CD4-positive, alpha-beta T cell treated with Interleukin-10 for 1 hour (primary cell): ENCODE data around the gene ARL5B.

Source experiments
- DNase-seq: peaks from one replicate; pipeline ENCODE4 v3.0.0-alpha.2; 2020

Gene ARL5B

DNA sequence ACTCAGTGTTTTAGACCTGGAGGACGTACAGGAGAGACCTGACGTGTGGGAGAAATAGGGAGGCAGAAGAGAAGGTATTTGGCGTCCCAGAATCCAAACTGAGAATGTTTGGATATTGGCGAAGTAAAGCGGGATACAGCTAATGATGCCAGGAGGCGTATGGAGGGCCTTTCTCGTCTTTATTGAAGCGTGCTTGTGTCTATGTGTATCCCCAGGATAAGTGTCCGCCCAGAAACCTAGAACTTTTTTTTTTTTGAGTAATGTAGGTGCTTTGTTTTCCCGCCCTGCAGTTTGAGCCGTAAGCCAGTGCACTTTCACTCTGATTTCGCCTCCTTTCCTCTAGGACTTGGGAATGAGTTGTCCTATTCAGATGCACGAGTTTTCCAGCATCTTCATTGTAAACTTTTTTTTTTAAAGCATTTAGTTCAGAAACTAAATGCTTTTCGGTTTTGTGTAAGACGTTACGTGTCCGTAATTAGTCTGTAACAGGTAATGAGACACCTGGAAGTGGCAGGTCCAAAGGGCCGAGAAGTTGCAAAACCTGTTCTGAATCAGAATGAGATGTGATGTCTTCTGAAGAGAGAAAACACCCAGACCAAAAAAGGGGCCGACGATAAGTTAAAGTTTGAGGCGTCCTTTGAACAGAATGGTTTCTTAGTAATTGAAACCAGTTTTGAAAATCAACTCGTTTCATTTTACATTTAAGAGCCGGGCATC lies 746 bp downstream of the ARL5B start:
- DNase-seq = peak; percentile 23

DNA sequence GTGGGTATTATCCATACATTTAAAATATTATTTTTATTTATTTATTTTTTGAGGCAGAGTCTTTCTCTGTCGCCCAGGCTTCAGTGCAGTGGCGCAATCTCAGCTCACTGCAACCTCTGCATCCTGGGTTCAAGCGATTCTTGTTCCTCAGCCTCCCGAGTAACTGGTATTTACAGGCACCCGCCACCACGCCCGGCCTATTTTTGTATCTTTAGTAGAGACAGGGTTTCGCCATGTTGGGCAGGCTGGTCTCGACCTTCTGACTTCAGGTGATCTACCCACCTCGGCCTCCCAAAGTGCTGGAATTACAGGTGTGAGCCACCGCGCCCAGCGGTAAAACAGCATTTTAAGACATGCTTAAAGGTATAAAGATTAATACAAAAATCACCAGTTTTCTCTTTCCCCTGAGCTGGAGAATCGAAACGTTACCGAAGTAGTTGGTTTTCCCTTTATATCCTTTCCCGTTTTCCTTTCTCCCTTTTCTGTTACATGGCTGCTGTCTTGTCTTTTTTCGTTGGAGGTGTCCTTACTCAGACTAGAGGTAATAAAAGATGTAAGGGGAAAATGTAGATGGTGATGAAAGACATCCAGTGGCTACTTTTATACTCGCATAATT lies 1.7 kb downstream of the ARL5B start:
- no peak for DNase-seq

DNA sequence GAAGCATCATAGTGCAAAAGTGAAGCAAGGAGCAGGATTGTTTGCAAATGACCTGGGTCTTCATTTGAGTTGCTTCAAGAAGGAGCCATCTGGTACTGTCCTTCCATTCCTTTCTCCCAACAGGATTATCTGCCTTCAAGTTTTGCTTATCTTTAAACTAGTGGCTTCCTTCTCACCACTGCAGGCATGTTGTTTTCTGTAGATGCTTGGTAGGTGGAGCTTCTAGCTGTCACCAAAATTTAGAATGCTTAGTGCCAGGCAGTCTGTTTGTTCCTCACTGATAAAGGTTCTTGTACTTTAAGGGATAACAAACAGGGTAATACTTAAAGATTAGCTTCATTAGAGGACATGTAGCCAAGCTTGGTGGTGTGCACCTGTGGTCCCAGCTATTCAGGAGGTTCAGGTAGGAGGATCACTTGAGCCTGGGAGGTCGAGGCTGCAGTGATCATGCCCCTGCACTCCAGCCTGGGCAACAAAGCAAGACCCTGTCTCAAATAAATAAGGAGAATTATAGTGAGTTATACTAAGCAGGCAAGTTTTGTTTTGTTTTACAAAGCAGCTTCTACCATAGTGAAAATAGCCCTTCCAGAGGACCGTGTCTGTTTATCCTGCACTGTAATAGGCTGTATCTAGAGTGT lies 5.7 kb downstream of the ARL5B start:
- DNase-seq = no peak

GRCh38 chr10:18665815-18666558 lies 6.8 kb downstream of the ARL5B start:
- no peak for DNase-seq

GRCh38 chr10:18666810-18667209 lies 7.6 kb downstream of the ARL5B start:
- no peak for DNase-seq

- no peak for DNase-seq
Measured at GRCh38 chr10:18668026-18668425, 8.8 kb downstream of the ARL5B start.

DNA sequence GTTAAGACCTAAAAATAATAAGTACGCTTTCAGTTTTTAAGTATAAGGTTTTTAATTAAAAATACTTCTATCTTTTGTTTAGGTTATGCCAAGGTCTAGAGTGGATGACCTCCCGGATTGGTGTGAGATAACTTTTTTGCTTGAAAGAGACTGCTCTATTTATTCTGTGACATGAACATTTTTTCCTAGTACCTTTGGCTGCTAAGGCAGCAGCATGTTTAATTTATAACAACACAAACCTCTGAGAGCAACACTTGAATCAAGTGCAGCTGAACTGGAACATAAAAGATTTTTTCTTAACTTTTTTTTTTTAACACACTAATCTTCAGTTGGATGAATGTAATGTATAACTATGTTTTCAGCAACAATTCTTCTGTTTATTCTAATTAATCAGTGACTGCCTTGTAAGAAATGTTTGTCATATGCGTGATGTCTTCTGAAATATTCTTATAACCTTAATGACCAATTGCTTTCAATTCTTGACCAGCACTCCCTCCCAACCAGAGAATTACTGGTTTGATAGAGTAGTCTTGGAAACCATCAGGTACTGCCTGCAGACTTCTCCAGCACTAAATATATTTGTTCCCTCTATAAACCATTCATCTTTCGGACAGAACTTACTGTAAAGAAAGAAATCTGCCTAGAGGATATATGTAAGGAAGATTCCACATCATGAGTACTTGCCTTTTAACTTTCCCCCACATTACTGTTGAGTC lies 16.0 kb downstream of the ARL5B start:
- no peak for DNase-seq

DNA sequence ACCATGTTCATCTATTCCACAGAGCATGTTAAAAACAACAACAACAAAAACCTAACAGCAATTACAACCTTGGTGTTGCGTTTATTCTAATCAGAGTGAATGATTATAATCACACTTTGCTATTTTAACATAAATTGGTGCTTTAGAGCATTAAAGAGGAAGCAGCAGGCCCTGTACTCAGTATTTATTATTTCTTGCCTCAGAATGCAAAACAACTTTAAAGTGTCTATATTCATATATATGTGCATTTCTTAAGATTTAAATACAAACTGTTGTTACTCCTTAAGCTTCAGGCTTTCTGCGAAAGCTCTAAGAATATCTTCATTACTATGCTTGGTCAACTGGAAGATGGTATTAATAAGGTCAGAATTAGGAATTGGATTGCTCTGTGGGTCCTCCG lies 21.5 kb downstream of the ARL5B start:
- no peak for DNase-seq

GRCh38 chr10:18681366-18681765 lies 22.1 kb downstream of the ARL5B start:
- DNase-seq = no peak

DNA sequence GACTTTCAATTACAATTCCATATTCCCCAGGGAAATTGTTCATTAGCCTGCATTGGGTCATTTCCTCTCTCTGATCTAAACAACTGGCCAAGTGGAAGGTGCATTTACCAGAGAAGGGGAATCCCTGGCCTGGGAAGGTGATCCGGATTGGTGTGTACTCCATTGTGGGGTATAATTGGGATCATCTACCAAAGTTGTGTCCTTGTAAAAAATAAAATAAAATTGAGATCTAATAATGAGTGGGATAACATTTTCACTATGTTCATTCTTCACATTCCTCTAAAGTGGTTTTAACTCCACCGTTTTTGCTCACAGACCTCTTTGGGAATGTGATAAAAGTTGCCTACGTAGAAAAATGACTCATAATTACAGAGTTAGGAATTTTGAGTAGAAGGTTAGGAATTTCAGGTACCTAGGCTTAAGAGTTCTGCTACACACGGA lies 22.8 kb downstream of the ARL5B start:
- no peak for DNase-seq

DNA sequence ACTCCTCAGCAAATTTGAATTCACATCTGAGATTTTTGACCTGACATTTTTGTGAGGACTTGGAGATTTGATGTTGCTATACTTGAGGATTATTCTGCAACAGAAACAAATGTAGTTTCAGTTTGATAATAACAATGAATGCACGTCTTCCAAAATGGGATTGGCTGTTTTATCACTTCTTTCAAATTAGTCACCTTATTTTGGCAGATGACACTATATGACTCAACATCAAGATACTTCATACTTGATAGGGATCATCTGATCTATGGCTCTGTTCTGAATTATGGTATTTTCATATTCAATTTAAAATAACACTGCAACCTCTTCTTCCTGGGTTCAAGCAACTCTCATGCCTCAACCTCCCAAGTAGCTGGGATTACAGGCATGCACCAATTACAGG lies 24.2 kb downstream of the ARL5B start:
- DNase-seq = no peak

DNA sequence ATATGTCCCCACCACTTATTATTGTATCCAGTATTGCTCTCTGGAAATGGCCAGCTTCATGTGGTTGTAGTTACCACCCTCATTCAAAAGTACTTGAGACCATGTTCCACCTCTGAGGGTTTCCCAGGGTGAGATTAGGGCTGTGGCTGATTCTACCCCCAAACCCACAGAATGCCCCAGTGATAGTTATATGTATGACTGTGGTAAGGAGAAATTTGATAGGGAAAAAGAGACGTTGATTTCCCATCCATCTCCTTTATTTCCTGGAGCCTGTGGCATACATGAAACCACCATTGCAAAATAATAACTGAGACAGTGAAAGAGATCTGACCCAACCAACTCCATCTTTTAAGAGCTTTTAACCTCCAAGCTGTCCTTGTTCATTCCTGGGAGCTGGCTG lies 25.2 kb downstream of the ARL5B start:
- DNase-seq = no peak

DNA sequence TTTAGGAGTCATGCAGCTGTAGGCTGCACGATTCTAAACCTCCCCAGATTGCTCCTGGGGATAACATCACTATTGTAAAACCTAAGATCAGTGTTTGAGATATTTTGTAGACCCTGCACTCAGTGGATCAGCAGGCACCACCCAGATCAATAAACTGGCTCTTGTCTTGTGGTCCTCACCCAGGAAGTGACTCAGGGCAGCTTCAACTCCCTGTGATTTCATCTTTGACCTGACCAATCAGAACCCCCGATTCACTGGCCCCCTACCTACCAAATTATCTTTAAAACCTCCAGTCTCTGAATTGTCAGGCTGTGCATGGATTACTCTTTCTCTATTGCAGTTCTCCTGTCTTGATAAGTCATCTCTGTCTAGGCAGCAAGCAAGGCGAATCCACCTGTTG lies 25.7 kb downstream of the ARL5B start:
- DNase-seq = no peak

- DNase-seq = no peak
Measured at GRCh38 chr10:18685555-18685954, 26.3 kb downstream of the ARL5B start.

DNA sequence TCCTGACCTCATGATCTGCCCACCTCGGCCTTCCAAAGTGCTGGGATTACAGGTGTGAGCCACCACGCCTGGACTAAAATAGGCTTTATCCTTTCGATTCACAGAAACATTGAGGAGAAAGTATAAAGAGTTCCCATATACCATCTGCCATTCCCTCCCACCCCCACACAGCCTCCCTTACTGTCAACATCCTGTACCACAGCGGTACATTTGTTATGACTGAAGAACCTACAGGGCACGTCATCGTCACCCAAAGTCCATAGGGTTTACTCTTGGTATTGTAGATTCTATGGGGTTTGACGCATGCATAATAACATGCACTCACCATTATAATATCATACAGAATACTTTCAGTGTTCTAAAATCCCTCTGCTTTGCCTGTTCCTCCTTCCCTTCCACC lies 28.0 kb downstream of the ARL5B start:
- no peak for DNase-seq

DNA sequence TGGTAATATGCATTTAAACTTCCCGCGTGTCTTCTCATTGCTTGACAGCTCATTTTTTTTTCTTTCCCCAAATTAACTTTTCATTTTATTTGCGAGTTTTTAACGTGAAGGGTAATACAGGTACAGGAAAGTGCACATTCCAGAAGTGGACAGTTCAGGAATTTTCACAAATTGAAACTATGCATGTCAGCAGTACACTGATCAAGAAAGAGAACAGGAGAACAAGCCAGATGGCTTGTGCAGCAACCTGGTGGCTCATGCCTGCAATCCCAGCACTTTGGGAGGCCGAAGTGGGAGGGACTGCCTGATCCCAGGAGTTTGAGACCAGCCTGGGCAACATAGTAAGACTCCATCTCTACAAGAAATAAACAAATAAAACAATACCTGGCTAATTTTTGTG lies 28.5 kb downstream of the ARL5B start:
- DNase-seq = no peak

- no peak for DNase-seq
Measured at GRCh38 chr10:18689498-18689897, 30.3 kb downstream of the ARL5B start.

GRCh38 chr10:18690541-18690940 lies 31.3 kb downstream of the ARL5B start:
- DNase-seq = no peak

DNA sequence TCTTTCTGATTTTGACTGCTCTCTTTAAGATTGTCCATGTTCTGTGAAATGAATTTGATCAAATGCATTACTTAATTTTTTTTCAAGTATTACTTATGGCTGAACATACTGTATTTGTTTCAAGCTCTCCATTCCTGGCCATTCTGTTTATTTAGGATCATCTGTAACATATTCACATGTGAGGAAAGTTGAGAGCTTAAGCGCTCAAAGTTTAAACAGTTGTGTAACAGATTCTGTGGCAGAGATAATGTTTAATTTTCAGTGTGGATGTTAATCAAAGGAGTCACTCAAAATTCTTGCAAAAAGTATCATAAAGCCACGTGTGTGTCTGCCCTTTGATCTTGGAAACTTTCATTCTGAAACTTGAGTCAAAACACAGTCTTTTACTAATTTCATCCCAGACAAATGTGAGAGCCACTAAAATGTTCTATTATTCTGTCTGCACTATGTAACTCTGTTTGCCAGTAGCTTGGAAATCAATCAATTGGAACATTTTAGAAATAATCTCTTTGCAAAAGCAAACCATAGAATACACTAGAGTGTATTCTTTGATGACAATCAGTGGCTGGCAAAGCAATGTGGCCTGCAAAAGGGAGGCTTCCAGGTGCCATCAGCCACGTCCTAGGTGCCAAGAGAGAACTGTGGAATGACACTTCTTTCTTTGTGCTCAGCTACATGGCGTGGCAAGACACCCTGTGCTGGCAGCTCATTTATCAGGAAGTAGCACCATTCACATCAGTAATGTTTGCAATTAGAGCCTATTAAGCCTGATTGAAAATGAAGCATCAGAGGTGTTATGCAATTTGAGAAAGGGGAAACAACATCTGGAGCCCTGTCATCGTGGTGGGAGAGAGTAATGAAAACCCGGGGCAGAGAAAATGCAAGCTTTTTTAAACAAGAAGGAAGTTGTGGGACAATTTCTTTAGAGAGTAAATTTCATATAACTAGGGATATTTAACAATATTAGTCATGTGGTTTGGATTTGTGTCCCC lies 40.9 kb downstream of the ARL5B start:
- DNase-seq = no peak

DNA sequence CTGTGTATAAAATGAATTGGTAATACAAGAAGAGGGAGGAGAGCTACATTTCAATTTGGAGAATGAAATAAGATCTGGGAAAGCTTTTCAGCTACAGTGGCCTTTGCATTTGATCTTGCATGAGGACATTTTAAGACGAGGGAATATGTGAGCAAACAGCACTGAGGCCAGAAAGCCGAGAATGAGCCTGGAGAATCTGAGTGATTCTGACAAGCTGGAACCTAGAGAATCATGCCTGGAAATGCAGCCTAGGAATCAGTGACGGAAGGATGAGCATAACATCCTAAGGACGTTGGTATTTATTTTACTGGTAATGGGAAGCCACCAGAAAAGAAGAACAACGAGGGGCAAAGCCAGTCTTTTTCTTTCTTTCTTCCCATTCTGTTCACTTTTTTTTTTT lies 44.3 kb downstream of the ARL5B start:
- DNase-seq = no peak

DNA sequence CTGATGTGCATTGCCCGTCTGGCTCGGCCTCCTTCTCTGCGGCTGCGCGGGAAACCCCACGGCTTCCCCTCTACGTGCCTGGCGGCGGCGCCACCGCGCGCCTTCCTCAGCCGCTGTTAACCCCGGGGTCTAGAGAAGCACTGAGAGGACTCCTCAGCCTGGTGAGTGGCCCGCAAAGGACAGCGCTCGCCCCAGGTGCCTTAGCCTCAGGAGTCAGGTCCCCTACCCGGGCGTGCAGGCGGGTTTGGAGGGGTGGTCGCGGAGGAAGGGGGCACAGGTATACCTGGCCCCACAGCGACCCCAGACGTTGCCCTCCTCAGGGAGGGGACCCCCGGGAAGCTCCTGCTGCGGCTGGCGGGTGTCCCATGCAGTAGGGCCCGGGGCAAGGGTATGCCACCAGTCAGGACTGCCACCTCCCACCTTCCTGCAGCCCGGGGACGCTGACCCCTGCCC lies 51.0 kb downstream of the ARL5B start:
- DNase-seq = no peak

DNA sequence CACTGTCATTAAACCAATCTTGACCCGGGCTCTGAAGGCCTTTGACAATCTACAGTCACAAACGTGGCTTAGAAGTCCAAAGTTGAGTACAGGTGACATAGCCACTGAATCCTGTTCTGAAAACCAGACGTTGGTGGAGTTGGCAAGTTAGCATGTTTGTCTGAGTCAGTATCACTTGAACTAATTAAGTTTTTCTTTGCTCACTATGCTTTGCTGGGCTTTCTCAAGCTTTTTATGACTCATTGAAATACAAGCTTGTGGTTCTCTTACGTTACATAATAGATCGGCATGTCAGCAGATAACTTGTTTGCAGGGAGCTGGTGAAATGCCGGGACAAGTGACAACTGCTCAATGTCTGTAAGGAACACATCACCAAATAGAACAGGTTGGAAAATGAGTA lies 53.8 kb downstream of the ARL5B start:
- DNase-seq = no peak
